GM21619 (cell line): ENCODE measurements around the gene GABRD.

Experiments
- ATAC-seq: cut with Tn5 transposase; IDR thresholded peaks from one replicate; pipeline ENCODE4 v1.9.1; 2021; ENCODE audit not compliant: unreplicated experiment

GABRD gene

DNA sequence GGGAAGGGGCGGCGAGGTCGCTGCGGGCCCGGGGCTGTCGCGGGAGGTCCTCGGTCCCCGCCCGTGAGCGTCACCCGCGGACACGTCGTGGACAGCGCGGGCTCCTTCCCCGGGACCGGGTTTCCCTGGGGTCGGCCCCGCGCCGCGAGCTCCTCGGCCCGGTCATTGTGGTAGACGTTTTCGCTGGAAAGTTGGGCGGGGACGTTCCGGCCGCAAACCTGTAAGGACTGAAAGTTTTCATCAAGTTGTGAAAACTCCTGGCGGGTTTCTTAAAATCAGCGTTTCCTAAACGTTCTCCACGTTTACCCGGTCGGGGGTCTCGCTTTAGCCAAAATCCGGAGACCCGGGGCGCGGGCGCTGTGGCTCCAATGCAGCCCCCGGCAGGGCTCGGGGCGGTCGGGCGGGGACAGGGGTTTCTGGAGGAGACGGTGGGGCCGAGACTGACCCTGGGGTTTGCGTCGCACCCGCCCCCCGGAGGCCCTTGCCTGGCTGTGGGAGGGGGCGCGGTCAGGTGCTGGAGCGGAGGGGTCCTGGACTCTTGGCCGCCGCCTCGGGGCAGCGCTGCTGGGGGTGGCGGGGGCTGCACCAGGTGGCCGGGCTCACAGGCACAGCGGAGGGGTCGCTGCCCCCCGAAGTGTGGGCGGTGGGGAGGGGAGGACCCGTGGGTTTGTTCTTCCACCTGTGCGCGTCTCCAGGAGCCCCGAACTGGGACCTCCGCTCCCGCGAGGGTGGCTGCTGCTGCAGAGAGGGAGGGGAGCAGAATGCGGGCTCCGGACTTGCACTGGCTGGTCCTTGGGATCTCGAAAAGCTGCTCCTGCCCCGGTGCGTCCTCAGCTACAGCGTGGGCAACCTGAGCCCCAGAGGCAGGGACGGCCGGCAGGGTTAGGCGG lies 31.9 kb downstream of the GABRD start:
- no peak for ATAC-seq

DNA sequence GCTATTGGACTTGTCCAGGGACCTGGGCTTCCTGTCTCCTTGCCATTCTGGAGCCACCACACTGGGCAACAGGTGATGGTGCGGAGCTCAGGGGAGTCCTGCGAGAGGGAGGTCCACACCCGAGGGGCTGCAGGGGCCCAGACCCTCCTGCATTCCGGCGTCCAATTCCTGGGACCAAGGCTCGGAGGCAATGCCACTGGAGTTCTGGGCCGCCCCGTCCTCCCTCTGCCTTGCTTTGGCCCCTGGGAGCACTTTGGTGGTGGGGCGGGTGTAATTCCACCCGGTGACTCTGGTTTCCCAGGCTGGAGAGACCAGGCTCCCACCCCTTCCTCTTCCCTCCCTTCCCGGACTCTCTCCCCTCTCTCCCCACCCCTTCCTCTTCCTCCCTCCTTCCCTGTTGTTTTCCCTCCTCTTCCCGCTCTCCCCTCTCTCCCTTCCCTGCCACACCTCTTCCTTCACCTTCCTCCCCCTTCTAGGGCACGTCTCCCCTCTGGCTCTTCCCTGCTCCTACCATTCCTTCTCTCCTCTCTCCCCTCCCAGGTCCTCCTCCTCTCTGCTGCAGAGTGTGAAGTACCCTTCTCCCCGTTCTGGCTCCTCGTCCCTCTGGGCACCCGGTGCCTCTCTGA lies 33.0 kb downstream of the GABRD start:
- ATAC-seq, result no peak

DNA sequence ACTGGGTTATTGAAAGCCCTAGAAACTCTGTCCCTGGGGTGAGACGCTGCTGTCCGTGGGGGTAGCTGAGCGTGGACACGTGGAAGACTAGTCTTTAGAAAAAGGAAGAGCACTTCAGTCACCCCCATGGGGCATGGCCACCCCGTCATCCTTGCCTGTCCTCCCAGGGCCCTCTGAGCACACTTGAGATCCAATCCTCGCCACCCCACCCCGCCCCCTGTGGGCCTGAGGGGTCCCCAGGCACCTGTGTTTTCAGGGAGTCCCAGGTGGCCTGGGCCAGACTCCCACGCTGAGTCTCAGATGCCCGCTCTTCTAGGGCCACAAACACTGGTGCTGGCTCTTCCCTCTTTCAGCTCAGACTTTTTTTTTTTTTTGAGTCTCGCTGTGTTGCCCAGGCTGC lies 33.6 kb downstream of the GABRD start:
- ATAC-seq, result no peak

DNA sequence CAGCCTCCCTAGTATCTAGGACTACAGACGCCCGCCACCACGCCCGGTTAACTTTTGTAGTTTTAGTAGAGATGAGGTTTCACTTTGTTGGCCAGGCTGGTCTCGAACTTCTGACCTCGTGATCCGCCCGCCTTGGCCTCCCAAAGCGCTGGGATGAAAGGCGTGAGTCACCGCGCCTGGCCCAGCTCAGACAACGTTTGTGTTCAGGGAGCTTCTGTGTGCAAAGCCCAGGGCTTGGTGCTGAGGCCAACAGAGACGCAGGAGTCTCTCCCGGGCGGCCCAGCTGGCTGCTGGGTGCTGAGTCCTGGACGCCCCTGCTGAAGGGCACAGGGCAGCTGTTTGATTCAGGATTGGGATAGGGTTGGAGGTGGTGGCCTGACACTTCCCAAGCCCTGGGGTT lies 34.1 kb downstream of the GABRD start:
- ATAC-seq, result no peak

DNA sequence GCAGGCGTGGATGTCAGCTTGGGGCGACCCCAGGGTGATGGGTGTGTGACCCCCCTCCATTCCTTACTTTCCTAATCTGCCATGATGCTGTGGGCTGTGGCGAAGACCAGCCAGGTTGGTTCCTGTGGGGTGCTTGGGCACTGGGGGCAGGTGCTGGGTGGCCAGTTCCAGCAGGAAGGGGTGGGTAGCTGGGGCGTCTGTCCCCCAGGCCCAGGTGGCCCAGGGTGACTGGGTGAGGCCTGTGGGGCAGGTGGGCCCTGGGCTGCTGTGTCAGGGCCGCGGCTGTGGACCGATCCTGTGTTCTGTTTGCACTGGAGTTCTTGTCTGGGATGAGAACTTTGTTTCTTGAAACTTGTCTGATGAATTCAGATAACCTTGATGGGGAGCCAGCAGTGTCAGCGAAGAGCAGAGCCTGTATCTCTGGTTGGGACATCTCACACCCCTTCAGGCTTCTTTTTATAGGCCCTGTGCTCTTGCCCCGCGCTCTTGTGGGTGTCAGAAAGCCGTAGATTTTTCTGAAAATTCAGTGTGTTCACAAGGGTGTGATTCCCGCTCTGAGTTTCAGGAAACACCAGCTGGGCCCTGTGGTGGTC lies 34.7 kb downstream of the GABRD start:
- no peak for ATAC-seq

DNA sequence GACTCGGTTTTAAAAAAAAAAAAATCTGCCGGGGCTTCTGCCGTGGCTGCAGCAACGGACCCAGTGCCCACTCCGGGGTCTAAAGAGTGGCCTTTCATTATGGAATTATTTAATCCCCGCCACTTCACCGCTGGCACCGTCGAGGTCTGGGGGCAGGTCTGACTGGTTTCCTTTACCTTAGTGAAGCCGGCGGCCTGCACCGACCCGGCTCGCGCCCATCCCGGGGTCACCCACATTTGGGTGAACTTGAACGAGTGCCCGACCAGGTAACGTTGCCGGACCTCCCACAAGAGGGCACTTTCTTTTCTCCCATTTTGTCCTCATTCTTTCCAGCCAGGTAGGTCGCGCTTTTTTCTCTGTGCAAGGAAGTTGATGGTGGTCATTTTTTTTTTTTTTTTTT lies 35.4 kb downstream of the GABRD start:
- no peak for ATAC-seq

DNA sequence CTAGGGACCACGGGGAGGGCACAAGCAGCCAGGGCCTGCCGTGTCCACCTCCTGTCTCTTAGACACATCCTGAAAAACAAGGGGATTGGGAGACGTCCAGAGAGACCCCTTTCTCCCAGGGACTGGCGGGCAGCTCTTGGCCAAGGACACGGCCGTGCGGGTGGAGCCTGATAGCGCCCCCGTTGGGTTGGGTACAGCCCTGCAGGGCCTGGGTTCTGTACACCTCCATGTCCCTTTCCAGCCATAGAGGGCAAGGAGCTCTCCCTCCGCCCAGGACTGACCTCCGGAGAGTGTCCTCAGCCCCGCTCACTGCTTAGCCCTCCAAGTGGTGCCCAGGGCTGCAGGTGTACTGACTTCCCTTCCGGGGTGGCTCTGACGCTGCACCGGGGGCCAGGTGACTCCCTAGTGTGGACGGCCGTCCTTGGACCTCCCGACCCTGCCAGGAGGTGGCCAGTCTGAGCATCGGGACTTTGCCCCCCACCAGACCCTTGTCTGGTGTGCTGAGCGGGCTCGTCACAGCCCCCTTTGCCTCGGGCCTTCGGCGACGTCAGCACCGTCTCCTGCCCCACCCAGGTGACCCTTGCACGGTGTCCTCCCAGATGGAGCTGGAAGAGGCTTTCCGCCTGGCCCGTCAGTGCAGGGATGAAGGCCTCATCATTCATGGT lies 36.9 kb downstream of the GABRD start:
- ATAC-seq, result no peak

DNA sequence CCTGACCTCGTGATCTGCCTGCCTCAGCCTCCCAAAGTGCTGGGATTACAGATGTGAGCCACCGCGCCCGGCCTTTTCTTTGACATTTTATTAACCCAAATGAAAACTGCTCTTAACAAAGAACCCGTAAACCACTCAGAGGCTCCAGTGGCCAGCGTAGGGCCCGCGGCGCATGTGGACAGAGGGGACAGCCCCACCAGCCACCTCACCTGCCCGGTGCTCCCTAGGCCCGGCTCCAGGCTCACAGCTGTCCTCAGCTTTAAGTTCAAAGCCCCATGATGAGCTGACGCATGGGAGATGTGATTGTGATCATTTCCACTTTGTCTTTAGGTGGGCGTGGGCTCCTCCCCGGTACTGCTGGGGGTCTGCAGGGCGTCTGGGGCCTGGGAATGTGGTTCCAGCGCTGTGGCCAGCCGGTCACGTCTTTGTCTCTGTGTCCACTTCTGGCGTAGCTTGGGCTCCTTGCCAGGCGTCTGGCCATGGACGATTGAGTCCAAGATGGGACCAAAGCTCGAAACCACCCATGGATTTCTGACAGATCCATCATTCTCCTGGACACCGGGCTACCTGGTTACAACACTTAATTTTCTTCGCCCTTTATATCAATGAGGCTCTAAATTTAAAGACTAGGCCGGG lies 37.9 kb downstream of the GABRD start:
- no peak for ATAC-seq

DNA sequence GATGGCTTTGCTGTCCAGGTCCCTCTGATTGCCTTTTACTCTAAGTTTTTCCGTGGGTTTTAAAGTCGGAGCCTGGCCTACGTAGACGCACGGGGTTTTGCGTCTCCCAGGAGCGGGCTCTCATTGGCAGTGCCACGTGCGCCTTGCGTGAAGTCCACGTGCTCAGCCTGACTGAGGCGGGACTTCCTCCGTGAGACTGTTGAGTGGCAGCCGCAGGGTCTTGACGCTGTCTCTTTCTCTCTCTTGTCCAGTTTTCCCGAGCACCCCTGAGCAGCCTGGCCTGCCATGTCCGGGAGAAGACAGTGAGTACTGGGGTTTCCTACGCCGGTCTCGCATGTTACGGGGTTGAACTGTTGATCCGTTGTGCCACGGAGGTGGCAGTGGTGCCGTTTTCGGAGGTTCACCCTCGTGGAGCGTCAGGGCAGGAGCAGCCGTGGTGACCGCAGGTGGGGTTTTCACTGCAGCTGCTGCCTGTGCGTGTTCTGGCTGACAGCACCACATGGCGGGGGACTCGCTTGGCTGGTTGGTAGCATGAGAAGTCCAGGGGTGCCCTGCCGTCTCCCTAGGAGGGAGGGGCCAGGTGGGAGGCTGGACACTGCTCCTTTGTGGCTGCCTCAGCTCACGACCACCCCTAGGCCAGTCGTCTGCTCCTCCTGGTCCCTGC lies 40.3 kb downstream of the GABRD start:
- no peak for ATAC-seq

DNA sequence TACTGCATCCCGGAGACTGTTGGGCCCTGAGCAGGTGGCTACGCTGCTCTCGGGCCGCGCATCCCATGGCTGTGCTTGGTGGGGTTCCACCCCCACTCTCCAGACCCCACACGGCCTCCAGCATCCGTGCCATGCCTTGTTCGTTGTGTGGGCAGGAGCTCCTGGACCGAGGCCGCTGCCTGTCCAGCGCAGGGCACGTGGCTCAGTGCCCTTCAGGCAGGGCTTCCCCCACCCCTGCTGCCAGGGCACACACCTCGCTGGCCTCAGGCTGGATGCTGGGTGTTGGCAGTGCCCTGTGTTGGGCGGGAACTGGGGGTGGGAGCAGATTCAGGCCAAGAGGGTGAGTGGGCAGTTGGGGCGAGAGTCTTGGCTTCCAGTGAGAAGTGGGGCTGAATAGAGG lies 40.9 kb downstream of the GABRD start:
- no peak for ATAC-seq

DNA sequence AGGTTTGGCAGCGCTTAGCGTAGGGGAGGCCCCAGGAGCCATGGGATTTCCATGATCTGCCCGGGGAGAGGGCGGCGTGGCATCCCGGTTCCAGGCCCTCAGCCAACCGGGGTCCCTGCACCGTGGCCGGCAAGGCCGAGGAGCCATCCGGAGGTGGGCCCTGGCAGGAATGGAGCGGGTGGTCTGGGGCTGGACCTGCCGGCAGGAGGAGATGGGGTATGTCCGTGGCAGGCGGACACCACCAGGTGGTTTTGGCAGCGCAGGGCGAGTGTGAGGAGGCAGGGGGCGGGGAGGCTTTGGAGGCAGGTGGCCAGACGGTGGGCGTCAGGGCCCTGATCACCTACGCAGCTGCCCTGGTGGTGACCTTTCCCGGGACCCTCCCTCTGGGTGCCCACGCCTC lies 41.4 kb downstream of the GABRD start:
- no peak for ATAC-seq

DNA sequence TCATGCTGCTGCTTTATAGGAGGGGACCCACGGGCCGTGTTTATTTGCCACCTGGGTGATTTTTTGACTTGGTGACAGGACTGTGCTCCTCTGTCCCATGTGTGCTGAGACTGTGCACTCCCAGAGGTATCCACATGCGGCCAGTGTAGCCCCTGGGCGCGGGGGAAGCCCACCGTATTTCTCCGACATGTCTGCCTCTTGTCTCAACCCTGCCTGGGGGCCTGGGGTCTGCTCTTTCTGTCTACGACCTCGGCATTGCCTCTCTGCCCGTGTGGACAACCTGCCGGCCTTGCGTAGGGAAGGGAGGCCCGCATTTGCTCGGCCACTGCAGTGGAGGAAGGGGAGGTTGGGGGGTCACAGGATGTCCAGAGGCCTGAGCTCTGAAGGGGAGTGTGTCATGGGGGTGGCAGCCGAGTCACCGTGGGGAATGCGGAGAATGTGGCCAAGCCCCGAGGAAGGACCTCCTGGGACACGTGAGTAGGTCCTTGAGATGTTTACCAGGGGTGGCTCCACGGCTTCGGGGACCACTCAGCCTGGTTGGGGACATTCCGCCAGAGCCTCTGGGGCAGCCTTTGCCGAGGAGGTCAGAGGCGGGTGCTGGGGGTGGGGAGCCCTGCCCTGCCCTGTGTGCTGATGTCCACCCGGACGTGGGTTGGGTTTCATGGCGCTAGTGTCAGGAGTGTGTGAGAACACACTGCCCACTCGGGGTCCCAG lies 42.1 kb downstream of the GABRD start:
- ATAC-seq, result no peak

DNA sequence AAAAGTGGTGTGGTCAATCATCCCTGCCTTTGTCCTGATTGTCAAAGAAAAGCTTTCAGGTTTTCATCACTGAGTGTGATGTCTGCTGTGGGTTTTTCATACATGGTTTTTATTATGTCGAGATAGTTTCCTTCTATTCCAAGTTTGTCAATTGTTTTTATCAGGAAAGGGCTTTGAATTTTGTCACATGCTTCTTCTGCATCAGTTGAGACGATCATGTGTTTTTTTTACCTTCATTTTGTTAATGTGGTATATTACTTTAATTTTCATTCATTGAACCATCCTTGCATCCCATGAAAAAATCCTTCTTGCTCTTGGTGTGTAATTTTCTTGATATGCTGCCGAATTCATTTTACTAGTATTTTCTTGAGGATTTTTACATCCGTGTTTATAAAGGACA lies 46.6 kb downstream of the GABRD start:
- no peak for ATAC-seq

DNA sequence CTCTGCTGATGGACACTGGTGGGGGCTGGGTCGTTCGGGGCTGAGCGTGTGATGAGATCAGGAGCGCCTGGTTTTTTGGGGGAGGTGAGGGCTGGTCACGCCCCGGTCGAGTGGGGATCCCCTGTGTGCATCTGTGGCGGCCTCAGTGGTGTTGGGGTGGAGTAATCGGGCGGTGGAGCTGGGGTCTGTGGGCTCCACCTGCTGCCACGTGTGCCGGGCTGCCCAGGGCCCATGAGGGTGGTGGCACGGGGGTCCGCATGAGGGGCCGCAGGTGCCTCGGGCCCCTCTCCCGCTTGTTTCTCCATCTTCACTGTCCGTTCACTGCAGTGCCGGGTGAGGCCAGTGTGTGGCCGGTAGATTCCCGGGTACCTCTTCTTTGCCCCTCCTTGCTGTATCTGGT lies 48.2 kb downstream of the GABRD start:
- no peak for ATAC-seq

DNA sequence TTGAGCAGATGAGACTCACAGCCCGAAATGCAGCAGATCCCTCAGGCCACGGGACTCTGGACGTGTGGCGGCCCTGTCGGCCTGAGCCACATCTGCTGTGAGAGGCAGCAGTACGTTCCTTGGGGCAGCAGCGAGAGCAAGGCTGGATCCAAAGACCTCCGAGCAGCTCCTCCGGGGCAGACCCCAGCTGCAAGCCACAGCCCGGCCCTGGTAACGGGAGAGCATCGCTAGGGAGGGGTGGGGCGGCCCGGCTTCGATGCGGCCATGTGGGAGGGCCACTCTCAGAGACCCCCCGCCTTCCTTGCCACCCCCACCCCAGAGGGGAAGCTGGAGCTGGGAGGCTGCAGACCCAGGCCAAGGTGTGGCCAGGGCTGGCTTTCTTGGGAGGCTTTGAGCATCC lies 48.8 kb downstream of the GABRD start:
- ATAC-seq, result no peak

DNA sequence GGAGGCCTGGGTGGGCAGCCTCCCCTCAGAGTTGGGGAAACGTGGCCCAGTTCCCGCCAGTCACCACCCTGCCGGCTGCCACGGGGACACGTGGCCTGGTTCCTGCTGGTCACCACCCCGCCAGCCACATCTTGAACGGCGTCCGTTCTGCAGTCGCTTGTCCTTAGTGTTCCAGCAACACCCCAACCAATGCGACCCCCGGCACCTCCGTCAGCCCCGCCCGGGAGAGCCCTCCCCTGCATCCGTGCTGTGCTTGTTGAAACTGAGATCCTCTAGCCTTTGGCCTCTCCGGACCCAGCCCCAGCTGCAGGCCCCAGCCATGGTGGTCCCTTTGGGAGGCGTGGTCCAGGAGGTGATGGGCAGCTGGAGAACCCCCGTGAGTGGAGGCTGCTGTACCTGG lies 49.8 kb downstream of the GABRD start:
- ATAC-seq, result no peak

DNA sequence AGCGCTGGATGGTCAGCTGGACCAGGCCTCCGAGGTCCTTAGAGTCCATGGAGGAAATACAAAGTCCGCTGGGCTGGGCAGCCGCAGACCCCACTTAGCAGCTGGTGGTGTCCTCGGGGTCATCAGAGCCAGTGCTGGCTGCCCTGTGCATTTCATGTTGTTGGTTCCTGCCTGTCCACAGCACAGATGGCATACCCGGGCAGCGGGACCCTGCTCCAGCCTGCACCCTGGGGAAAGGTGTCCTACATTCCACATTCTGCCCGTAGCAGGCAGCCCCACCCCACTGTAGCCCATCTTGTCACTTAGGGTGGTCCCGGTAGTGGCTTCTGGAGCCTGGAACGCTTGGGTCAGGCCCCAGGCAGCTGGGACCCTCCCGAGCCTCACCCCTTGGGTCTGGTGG lies 50.9 kb downstream of the GABRD start:
- ATAC-seq, result no peak

DNA sequence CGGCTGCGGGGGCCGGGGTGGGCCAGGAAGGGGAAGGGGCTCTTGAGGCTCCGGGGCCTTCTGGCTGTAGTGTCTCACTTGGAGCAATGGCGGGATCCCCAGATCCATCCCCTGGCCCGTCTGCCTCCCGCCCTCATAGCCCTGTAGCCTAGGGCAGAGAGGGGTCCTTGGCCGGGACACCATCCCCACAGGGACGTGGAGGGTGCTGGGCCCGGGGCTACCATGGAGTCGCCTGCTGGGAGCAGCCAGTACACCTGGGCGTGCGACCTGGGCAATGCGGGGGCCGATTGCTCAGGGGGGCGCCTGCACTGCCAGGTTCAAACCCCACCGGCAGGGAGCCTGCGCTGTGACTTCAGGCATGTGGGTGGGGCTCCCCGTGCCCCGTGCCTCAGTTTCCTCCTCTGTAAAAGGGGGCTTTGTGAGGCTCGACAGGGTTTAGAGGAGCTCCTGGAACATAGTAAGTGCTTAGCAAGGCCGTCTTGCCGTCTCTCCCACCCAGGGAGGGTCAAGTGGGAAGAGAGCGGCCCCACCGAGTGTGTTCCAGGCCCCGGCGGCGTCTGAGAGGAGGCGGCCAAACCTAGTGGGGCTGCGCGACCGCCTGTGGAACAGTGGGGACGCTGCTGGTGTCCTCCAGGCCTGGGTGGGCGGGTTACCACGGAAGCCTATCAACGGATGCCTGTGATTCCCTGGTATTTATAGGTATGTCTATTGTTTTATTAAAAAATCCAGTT lies 51.8 kb downstream of the GABRD start:
- ATAC-seq, result no peak

DNA sequence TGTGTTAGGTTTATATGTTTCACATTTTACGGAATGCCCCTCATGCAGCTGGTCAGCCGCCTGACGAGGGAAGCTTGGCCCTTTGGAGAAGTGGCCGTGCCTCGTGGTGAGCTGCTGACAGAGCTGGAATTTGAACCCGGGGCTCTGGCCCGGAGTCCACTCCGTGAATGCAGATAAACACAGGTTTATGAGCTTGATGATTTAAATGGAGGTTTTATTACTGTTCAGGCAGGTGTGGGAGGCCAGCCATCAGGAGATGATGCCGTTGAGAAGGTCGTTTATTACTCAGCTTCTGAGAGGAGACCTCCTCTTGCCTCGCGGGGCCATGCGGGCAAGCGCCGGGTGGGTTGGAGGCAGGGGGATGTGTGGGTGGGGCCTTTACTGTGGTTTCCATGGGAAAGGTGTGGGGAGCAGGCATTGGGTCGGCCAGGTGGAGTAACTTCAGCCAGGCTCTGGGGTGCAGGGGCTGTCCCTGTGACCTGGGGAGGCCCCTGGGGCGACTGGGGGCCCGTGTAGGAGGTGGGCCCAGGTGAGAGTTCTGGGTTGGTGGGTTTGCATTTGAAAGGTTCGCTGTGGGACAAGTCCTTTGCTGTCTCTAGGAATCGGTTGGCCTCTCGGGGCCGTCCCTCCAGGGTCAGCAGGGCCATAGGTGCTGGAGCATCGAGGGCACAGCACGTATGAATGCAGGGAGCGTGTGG lies 53.1 kb downstream of the GABRD start:
- ATAC-seq, result no peak
